Stimulated activated CD4-positive, alpha-beta T cell treated with anti-CD3 and anti-CD28 coated beads, Interleukin-15, amount 100 ng/mL, for 48 hours (primary cell): ENCODE data around the gene KPNA6.
"Not testable (repeated sequence)": the region's sequence is repeated elsewhere in the genome, so short reads cannot be mapped to it uniquely, and the experiment has no call there.

Experiments used
- DNase-seq, 2 donors: peaks; one replicate each; pipeline ENCODE4 v3.0.0-alpha.2; 2020; ENCODE audit warnings: low read depth in 2 of 2

The KPNA6 gene

GRCh38 chr1:32142446-32143301 lies 34.8 kb downstream of the KPNA6 start:
- DNase-seq, result no peak

DNA sequence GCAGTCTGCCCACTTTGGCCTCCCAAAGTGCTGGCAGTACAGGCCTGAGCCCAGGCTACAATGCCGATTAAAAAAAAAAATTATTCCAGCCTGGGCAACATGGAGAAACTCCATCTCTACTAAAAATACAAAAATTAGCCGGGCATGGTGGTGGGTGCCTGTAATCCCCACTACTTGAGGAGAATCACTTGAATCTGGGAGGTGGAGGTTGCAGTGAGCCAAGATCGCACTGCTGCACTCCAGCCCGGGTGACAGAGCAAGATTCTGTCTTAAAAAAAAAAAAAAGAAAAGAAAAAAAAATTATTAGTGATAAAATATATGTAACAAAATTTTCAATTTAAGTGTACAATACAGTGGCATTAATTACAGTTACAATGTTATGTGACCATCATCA lies 35.4 kb downstream of the KPNA6 start:
- DNase-seq, result not testable (repeated sequence)

- DNase-seq, result no peak
Measured at GRCh38 chr1:32144033-32144432, 36.2 kb downstream of the KPNA6 start.

GRCh38 chr1:32147799-32148198 lies 39.9 kb downstream of the KPNA6 start:
- not testable (repeated sequence) for DNase-seq

GRCh38 chr1:32150847-32151246 lies 43.0 kb downstream of the KPNA6 start:
- no peak for DNase-seq

- DNase-seq, result no peak
Measured at GRCh38 chr1:32151319-32151787, 43.5 kb downstream of the KPNA6 start.

GRCh38 chr1:32159189-32159588 lies 51.3 kb downstream of the KPNA6 start:
- no peak for DNase-seq

DNA sequence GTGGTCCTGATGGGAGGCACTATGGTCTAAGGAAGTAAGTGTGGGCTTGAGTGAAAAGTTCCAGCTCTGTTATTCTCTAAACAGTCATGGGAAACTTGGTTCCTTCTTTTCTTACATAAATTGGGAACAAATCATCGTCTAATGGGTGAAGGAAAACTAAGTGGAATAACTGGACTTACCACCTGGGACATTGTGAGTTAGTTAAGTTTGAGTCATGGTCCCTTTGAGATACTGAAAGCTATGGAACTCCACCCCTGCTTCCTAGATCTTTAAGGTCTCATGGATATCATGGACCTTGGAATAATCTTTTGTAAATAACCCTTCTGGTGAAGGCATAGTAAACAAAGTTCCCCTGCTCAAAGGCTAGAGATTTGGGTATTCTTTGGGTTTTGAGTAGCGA lies 55.5 kb downstream of the KPNA6 start:
- DNase-seq, result no peak

DNA sequence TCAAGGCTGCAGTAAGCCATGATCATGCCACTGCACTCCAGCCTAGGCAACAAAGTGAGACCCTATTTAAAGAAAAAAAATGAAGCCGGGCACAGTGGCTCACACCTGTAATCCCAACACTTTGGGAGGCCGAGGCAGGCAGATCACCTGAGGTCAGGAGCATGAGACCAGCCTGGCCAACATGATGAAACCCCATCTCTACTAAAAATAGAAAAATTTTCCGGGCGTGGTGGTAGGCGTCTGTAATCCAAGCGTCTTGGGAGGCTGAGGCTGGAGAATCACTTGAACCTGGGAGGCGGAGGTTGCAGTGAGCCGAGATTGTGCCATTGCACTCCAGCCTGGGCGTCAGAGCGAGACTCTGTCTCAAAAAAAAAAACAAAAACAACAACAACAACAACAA lies 57.8 kb downstream of the KPNA6 start:
- not testable (repeated sequence) for DNase-seq

DNA sequence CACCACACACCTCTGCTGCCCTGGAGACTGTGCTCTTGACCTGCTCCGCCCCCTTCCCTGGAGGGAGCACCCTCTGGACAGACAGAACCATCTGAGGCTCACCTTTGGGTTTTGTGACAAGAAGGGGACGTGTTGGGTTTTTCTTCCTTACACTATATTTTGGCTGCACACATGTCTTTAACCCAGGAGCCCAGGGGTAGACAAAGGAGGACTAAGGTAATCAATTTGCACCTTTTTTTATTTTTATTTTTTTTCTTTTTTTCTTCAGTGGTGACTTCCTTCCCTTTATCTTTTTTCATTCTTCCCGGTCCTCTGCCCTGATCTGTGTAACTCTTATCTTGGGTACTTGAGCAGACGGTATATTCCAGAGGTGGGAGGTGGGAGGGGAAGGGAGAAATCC lies 63.1 kb downstream of the KPNA6 start:
- no peak for DNase-seq

DNA sequence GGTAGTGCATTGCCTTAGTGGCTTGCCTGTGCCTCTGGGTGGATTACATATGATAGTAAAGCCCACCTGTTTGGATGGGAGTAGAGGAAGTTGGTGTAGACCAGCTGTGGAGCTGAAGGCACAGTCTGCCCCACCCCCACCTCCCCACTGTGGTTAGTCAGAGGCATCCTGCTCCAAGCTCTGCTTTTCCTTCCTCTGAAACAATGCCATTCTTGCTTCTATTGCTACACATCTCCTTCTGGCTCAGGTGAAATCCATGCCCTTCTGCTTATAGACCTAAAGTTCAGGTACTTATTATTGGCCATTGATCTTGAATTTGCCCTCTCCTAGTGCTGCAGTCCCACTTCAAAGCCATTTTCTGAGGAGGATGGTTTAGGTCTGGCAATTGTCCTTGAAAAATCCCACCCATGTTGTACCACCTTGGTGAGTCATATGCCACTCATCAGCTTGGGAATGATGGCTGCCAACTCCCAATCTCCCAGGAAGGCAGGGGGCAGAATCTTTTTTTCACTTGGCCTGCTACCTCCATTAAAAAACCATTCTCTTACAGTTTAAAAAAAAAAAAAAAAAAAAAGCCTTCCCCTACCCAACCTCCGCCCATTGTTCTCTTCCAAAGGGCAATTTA lies 64.9 kb downstream of the KPNA6 start:
- DNase-seq, result no peak

DNA sequence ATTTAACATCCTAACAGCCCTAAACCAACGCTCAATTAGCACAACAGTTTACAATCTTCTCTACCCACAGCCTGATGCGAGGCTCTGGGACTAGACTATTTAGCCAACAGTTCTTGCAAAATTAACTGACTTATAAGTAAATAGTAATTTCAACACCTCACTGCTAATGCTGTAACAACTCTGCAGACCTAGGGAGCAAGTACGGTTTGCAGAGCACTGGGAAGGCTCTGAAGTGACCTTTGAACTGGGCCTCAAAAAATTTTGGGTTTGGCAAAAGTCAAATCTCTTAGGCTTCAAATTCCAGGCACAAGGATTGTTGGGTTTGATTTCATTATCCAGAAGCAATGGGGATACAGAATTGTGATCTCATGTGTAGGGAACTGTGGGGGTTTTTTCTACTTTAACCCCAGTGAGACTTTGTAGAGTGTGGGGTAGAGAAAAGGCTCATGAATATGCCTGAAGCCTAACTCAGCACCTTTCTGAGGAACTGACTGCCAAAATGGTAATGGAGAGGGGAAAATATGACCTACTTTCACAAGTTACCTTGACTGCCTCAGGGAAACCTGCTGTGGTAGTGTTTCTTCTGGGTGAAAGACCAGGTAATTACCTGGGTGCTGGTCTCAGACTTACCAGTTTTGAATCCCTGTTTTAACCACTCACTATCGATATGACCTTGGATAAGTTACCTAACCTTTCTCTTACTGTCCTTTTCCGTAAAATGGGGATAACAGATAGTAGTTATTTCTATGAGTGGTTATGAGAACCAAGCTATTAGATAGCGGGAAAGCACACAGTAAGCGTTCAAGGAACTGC lies 70.7 kb downstream of the KPNA6 start:
- no peak for DNase-seq

- no peak for DNase-seq
Measured at GRCh38 chr1:32179193-32179442, 71.3 kb downstream of the KPNA6 start.

DNA sequence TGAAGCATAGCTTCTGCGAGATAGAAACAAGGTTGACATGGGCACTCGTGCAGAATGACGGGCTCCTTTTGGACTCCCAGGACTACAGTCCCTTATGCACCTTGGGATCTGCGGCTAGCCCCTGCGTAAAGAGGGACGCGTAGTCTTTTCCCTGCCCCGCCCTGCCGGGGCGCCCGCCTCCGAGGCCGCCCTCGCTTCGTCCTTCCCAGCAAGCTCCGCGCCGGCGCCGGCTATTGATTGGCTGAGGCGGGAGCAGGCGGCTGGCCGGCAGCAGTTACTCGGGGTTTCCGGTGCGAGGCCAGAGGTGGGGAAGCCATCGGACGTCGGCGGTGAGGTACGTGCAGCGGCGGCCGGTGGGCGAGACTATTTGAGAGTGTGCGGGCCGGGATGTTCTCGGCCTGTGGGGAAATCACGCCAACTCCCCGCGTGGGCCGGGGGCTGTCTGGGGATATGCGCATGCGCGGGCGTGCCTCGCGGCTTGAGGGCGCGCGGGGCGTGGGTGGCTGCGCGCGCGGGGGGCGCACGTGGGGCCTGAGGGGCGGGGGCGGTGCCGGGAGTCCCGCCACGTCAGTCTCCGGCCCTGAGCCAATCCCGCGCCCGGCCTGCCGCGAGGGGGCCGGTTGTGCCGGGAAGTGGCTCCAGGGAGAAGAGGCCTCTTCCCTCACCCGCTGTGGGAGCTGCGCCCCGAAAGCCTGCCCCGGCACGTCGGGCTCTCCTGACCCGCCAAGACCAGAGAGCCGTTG lies 71.8 kb downstream of the KPNA6 start, which contains the start of gene TXLNA:
Gene TXLNA, plus strand, starts transcription at position 233 of the 743 bp plus-strand sequence. CDS start 671 bp downstream, outside the sequence.
- DNase-seq, result peak; percentile 86 to 90

- DNase-seq, result peak; percentile 10 to 21
Measured at GRCh38 chr1:32180186-32181060, 72.6 kb downstream of the KPNA6 start.

- DNase-seq, result no peak
Measured at GRCh38 chr1:32181065-32181464, 73.2 kb downstream of the KPNA6 start.

DNA sequence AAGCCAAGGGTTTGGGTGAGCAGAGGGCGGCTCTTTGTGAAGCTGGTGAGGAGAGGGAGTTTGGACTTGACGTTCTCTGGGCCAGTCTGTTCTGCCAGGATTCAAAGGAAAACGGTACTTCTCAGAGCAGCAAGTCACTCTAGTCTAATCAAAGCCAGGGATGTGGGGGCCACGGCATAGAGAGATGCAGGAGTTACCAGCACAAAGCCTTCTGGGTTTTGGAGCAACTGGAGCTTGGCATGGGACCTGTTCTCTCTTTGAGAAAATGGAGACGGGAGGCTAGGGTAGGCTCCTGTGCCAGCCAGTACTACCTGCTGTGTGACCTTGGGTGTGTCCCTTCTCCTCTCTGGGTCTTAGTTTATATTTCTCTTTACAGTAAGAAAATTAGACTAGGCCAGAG lies 73.7 kb downstream of the KPNA6 start:
- no peak for DNase-seq

DNA sequence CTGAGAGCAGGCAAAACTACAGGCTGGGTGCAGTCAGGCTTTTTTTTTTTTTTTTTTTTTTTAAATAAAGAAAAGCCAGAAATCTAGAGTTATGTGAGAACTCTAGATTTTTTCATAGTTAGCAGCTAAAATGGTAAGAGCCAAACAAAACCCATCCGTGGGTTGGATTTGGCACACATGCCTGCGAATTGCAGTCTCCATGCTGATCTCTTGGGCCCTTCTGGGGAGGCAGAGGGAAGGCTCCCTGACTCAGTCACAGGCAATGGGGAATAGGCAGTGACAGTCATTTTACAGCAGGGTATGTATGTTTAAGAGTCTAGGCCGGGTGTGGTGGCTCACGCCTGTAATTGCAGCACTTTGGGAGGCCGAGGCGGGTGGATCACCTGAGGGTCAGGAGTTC lies 74.2 kb downstream of the KPNA6 start:
- DNase-seq, result no peak

- DNase-seq, result no peak
Measured at GRCh38 chr1:32184650-32185049, 76.8 kb downstream of the KPNA6 start.

DNA sequence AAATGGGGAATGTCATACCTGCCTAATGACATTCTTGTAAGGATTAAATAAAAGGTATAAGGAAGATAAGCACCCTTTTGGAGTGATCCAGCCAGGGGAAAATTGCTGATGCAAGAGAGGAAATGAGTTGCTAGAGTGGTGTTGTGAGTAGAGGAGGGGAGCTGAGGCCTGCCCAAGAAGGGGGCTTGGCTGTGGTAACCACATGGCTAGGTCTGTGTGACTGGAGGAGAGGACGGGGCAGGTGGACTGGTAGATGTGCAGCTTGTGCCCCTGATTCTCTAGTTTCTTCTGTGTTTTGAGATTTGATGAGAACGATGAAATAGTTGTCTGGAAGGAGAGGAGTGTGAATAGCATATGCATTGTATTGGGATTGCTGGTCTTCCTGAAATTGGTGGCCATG lies 78.2 kb downstream of the KPNA6 start:
- DNase-seq, result no peak

DNA sequence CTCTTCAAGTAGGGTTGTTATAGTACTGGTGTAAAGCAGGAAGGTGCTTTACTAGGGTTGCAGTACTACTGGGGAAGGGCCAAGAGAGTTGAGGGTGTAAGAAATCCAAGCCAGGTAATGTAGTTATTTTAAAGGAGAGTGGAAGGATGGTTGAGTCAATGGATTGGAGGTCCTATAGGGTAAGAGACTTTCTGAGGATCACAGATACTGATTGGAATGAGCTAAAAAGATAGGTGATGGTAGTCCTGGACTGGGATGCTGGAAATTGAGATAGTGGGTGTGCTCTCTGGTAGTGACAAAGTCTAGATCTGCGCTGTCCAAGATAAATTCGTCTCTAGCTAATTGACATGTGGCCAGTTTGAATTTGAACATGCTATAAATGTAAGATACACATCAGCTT lies 78.6 kb downstream of the KPNA6 start:
- DNase-seq, result no peak
